Activated T-helper 2 cell treated with anti-CD3 and anti-CD28 coated beads, Interferon-gamma antibody, Interleukin-2, Interleukin-4, amounts not matched to agents 10 μg/mL and 5 μg/mL and 100 μg/mL, durations not matched to agents 14 hours and 24 hours and 36 hours (primary cell): Measurements from ENCODE around the gene TVP23A. TPM values are rescaled to one million over a fixed set of nuclear protein-coding genes. Genes with fewer than 3 reads are reported as not detected.

ENCODE experiments used
- DNase-seq: peaks from one replicate; pipeline ENCODE4 v3.0.0; 2021; ENCODE audit warnings: low spot score
- H3K27ac Mint-ChIP-seq: one replicate; pipeline ENCODE4 v1.8.0; 2021; ENCODE audit warnings: mixed read lengths
- H3K27me3 Mint-ChIP-seq: one replicate; pipeline ENCODE4 v1.8.0; 2021; ENCODE audit warnings: low read depth, mixed read lengths
- H3K36me3 Mint-ChIP-seq: one replicate; pipeline ENCODE4 v1.8.0; 2021; ENCODE audit warnings: low read depth, mixed read lengths
- H3K4me1 Mint-ChIP-seq: one replicate; pipeline ENCODE4 v1.8.0; 2021; ENCODE audit warnings: low read depth, mixed read lengths
- H3K4me3 Mint-ChIP-seq: one replicate; pipeline ENCODE4 v1.8.0; 2021; ENCODE audit warnings: low read depth, mild to moderate bottlenecking, moderate library complexity, mixed read lengths
- H3K9me3 Mint-ChIP-seq: one replicate; pipeline ENCODE4 v1.8.0; 2021; ENCODE audit warnings: mixed read lengths
- intact Hi-C: fragments of 100-400 bp; cut with micrococcal nuclease; formaldehyde crosslinking; loops from one replicate; pipeline ENCODE4 v1.15.1; 2023
- total RNA-seq: library from RNA; stranded (reverse); gene quantifications from 2 replicates; pipeline ENCODE4 v1.2.3, GENCODE V29; 2022

The TVP23A gene
- total RNA-seq, 1 donor from 2014 or later = 0.05 TPM

GRCh38 chr16:10776280-10776679 is 42.3 kb downstream of the TVP23A start:
- DNase-seq = no peak
- Mint-ChIP-seq H3K27me3 (peaks cover 30% of the 10 kb centered on the region), H3K4me3 (no peak overlapping the region), H3K27ac (no peak overlapping the region), H3K36me3 (no peaks in the 10 kb centered on the region), H3K4me1 (peaks cover 7% of the 10 kb centered on the region), H3K9me3 (no peaks in the 10 kb centered on the region)
- intact Hi-C loops = no loop called here

- Mint-ChIP-seq H3K4me3 (no peak overlapping the region), H3K36me3 (peaks cover 9% of the 10 kb centered on the region), H3K27me3 (peaks cover 8% of the 10 kb centered on the region), H3K27ac (no peak overlapping the region), H3K4me1 (peaks cover 4% of the 10 kb centered on the region), H3K9me3 (no peaks in the 10 kb centered on the region)
- intact Hi-C loops = no loop called here
- DNase-seq = no peak
Observed at GRCh38 chr16:10770907-10771306, 47.7 kb downstream of the TVP23A start.

- Mint-ChIP-seq H3K27me3 (peaks cover 3% of the 10 kb centered on the region), H3K27ac (no peak overlapping the region), H3K4me1 (no peaks in the 10 kb centered on the region), H3K9me3 (no peaks in the 10 kb centered on the region), H3K4me3 (no peak overlapping the region), H3K36me3 (peaks cover 16% of the 10 kb centered on the region)
- intact Hi-C loops = no loop called here
- no peak for DNase-seq
Observed at GRCh38 chr16:10769381-10769780, 49.2 kb downstream of the TVP23A start.

- intact Hi-C loops = no loop called here
- peaks cover 34% of the 10 kb centered on the region for H3K36me3 Mint-ChIP-seq
- no peaks in the 10 kb centered on the region for H3K27me3 Mint-ChIP-seq
- H3K4me3 Mint-ChIP-seq = no peak overlapping the region
- H3K27ac Mint-ChIP-seq = no peak overlapping the region
- H3K4me1 Mint-ChIP-seq = no peaks in the 10 kb centered on the region
- no peaks in the 10 kb centered on the region for H3K9me3 Mint-ChIP-seq
- DNase-seq = no peak
Observed at GRCh38 chr16:10767127-10767526, 51.5 kb downstream of the TVP23A start.

GRCh38 chr16:10765772-10766171 is 52.8 kb downstream of the TVP23A start:
- DNase-seq = no peak
- H3K36me3 Mint-ChIP-seq = peaks cover 47% of the 10 kb centered on the region

GRCh38 chr16:10763456-10763855 is 55.1 kb downstream of the TVP23A start:
- Mint-ChIP-seq H3K27me3 (no peaks in the 10 kb centered on the region), H3K9me3 (no peaks in the 10 kb centered on the region), H3K4me3 (no peak overlapping the region), H3K36me3 (peaks cover 60% of the 10 kb centered on the region), H3K4me1 (no peaks in the 10 kb centered on the region), H3K27ac (no peak overlapping the region)
- no peak for DNase-seq
- intact Hi-C loops = no loop called here

More at GRCh38 chr16:10765772-10766171, 52.8 kb downstream of the TVP23A start:
- Mint-ChIP-seq H3K4me1 (no peaks in the 10 kb centered on the region), H3K9me3 (no peaks in the 10 kb centered on the region), H3K4me3 (no peak overlapping the region), H3K27ac (no peak overlapping the region), H3K27me3 (no peaks in the 10 kb centered on the region)
- intact Hi-C loops = no loop called here

GRCh38 chr16:10762336-10763016 is 56.1 kb downstream of the TVP23A start:
- no peaks in the 10 kb centered on the region for H3K4me1 Mint-ChIP-seq
- DNase-seq = no peak
- intact Hi-C loops = no loop called here
- no peaks in the 10 kb centered on the region for H3K9me3 Mint-ChIP-seq
- H3K36me3 Mint-ChIP-seq = peaks cover 62% of the 10 kb centered on the region
- H3K4me3 Mint-ChIP-seq = no peak overlapping the region
- H3K27me3 Mint-ChIP-seq = no peaks in the 10 kb centered on the region
- H3K27ac Mint-ChIP-seq = no peak overlapping the region

- H3K27ac Mint-ChIP-seq = no peak overlapping the region
- peaks cover 65% of the 10 kb centered on the region for H3K36me3 Mint-ChIP-seq
- intact Hi-C loops = no loop called here
- H3K27me3 Mint-ChIP-seq = no peaks in the 10 kb centered on the region
- H3K4me1 Mint-ChIP-seq = peaks cover 1% of the 10 kb centered on the region
- DNase-seq = no peak
- H3K4me3 Mint-ChIP-seq = no peak overlapping the region
- H3K9me3 Mint-ChIP-seq = no peaks in the 10 kb centered on the region
Observed at GRCh38 chr16:10761373-10761772, 57.2 kb downstream of the TVP23A start.

- no peaks in the 10 kb centered on the region for H3K9me3 Mint-ChIP-seq
- H3K27me3 Mint-ChIP-seq = no peaks in the 10 kb centered on the region
- DNase-seq = no peak
- H3K4me1 Mint-ChIP-seq = peaks cover 2% of the 10 kb centered on the region
- H3K36me3 Mint-ChIP-seq = peaks cover 66% of the 10 kb centered on the region
- H3K27ac Mint-ChIP-seq = no peak overlapping the region
- no peak overlapping the region for H3K4me3 Mint-ChIP-seq
- intact Hi-C loops = no loop called here
Observed at GRCh38 chr16:10760858-10761257, 57.7 kb downstream of the TVP23A start.

- H3K27ac Mint-ChIP-seq = no peak overlapping the region
- H3K9me3 Mint-ChIP-seq = no peaks in the 10 kb centered on the region
- DNase-seq = no peak
- H3K27me3 Mint-ChIP-seq = no peaks in the 10 kb centered on the region
- intact Hi-C loops = no loop called here
- H3K36me3 Mint-ChIP-seq = peaks cover 59% of the 10 kb centered on the region
- no peak overlapping the region for H3K4me3 Mint-ChIP-seq
- peaks cover 12% of the 10 kb centered on the region for H3K4me1 Mint-ChIP-seq
Observed at GRCh38 chr16:10756574-10756973, 62.0 kb downstream of the TVP23A start.

GRCh38 chr16:10754941-10755340 is 63.7 kb downstream of the TVP23A start:
- H3K27me3 Mint-ChIP-seq = no peaks in the 10 kb centered on the region
- H3K9me3 Mint-ChIP-seq = no peaks in the 10 kb centered on the region
- peaks cover 18% of the 10 kb centered on the region for H3K4me1 Mint-ChIP-seq
- H3K4me3 Mint-ChIP-seq = no peak overlapping the region
- H3K36me3 Mint-ChIP-seq = peaks cover 55% of the 10 kb centered on the region
- DNase-seq = no peak
- peak overlapping the region; percentile 38 for H3K27ac Mint-ChIP-seq
- intact Hi-C loops = no loop called here

- no peak overlapping the region for H3K4me3 Mint-ChIP-seq
- intact Hi-C loops = no loop called here
- H3K27ac Mint-ChIP-seq = no peak overlapping the region
- DNase-seq = no peak
- no peaks in the 10 kb centered on the region for H3K9me3 Mint-ChIP-seq
- H3K4me1 Mint-ChIP-seq = peaks cover 25% of the 10 kb centered on the region
- H3K27me3 Mint-ChIP-seq = no peaks in the 10 kb centered on the region
- peaks cover 52% of the 10 kb centered on the region for H3K36me3 Mint-ChIP-seq
Observed at GRCh38 chr16:10753670-10754069, 64.9 kb downstream of the TVP23A start.

GRCh38 chr16:10752843-10753523 is 65.6 kb downstream of the TVP23A start:
- intact Hi-C loops = no loop called here
- Mint-ChIP-seq H3K36me3 (peaks cover 55% of the 10 kb centered on the region), H3K27me3 (no peaks in the 10 kb centered on the region)

More at GRCh38 chr16:10752843-10753523, 65.6 kb downstream of the TVP23A start:
- Mint-ChIP-seq H3K9me3 (no peaks in the 10 kb centered on the region), H3K4me3 (no peak overlapping the region), H3K4me1 (peaks cover 25% of the 10 kb centered on the region), H3K27ac (no peak overlapping the region)
- no peak for DNase-seq
